Activated T-cell treated with anti-CD3 and anti-CD28 coated beads, Interleukin-2, amount 50 U/mL, for 4 hours (primary cell): ENCODE data around the gene BMF. TPM values are rescaled to one million over a fixed set of nuclear protein-coding genes. Genes with fewer than 3 reads are reported as not detected.

ENCODE experiments used
- ATAC-seq, 2 donors: fragments of 200-7000 bp; cut with Tn5 transposase; one replicate each; pipeline ENCODE4 v1.10.0; 2021
- DNase-seq: peaks from one replicate; pipeline ENCODE4 v3.0.0-alpha.2; 2020
- H3K27me3 Mint-ChIP-seq: one replicate; pipeline ENCODE4 v1.8.0; 2021; ENCODE audit warnings: low read depth, mixed read lengths
- H3K36me3 Mint-ChIP-seq: one replicate; pipeline ENCODE4 v1.8.0; 2022; ENCODE audit warnings: mixed read lengths; ENCODE audit not compliant: insufficient read depth
- H3K4me1 Mint-ChIP-seq: one replicate; pipeline ENCODE4 v1.8.0; 2021; ENCODE audit warnings: low read depth, mixed read lengths
- H3K4me3 Mint-ChIP-seq: one replicate; pipeline ENCODE4 v1.8.0; 2021; ENCODE audit warnings: mild to moderate bottlenecking, moderate library complexity, mixed read lengths
- H3K9me3 Mint-ChIP-seq: one replicate; pipeline ENCODE4 v1.8.0; 2021; ENCODE audit warnings: mixed read lengths
- total RNA-seq, 3 donors: library from RNA; stranded (reverse); gene quantifications; one replicate each; pipeline ENCODE4 v1.2.1, GENCODE V29; 2021

BMF gene
- total RNA-seq, 3 donors from 2014 or later, result 3.1 to 7.1 (median 6.6) TPM

DNA sequence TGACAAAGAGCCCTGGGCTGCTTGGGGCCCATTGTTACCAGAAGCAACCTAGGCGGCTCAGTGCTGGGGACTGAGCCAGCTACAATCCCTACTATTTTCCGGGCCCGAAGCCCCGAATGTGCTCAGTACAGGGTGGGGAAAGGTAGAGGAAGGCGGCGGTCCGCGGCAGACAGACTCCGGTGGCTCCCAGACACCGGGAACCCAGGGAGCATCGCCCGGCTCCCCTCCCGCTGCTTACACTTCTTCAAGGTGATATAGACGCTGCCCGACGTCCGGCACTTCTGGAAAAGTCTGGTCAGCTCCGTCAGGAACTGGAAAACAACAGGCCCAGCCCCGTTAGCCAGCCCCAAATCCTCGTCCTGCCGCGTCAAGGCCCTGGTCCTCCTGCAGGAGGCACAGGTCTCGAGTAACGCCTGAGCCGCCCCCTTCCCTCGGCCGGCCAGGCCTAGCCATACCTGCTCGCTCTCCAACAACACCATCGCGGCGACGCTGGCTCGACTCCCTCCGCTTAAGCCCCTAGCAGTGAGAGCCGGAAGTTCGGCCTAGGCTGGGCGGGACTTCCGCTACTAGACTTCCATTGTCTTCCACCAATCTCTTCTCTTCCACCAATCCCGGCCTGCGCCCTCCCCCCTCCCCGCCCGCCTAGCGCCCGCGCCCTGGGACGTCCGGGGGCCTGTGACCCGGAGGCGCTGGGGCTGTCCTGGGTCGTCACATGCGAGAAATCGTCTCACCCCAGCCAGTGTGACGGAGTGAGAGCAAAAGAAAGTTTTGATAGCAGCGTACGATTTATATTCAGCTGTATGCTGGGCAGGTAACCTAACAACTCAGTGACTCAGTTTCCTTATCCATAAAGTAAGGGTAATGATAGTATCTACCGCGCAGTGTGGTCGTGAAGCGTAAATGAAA, 69.8 kb downstream of the BMF start, which contains the start of gene SRP14:
SRP14 (minus strand) TSS at position 544 of the 906 bp plus-strand sequence; CDS start at position 479, 65 bp downstream.
- peak within 1 kb of the TSS; percentile 99 for H3K4me3 Mint-ChIP-seq
- peaks cover 29% of the 10 kb centered on the region for H3K36me3 Mint-ChIP-seq

DNA sequence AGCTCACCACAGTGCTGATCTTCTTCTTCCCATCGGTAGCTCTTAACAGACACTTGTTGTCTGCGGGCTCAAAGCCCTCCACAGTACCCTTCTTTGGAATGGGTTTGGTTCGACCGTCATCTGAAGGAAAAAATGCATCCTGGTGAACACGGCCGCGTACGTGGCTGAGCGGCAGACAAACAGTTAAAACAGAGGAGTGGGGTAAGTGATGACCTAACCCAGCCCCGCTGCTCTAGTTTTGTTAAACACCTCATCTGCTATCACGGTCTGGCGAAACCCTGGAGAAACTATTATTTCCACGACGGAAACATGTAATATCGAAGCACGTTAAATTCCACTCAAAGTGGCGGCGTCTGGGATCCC, 70.4 kb downstream of the BMF start:
- no peaks in the 10 kb centered on the region for H3K9me3 Mint-ChIP-seq
- peaks cover 35% of the 10 kb centered on the region for H3K4me1 Mint-ChIP-seq
- no peaks in the 10 kb centered on the region for H3K27me3 Mint-ChIP-seq
- ATAC-seq (peak; percentile 7), DNase-seq (no peak)
- peak overlapping the region; percentile 99 for H3K4me3 Mint-ChIP-seq
- H3K36me3 Mint-ChIP-seq, result peaks cover 29% of the 10 kb centered on the region

More for the DNA sequence above, 69.8 kb downstream of the BMF start, which contains the start of gene SRP14:
- DNase-seq (peak; percentile 88), ATAC-seq (peak; percentile 96)
- no peaks in the 10 kb centered on the region for H3K9me3 Mint-ChIP-seq
- H3K27me3 Mint-ChIP-seq, result no peaks in the 10 kb centered on the region
- H3K4me1 Mint-ChIP-seq, result peaks cover 36% of the 10 kb centered on the region

Other genes starting within 250 kb of the BMF start
- under 1 TPM; 0.13 to 0.19 (median 0.13) TPM for gene GPR176, start 188.6 kb downstream of the BMF start, total RNA-seq
- 10 to 100 TPM; 17.6 to 20.9 (median 19.5) TPM for gene EIF2AK4, start 174.8 kb downstream of the BMF start, total RNA-seq
- 100 to 1,000 TPM; 186 to 222 (median 214) TPM for gene SRP14, start 69.7 kb downstream of the BMF start, total RNA-seq
- gene BUB1B, start 52.2 kb upstream of the BMF start, total RNA-seq, result 10 to 100 TPM; 12.1 to 17.4 (median 15.6) TPM
- gene PAK6, start 130.2 kb upstream of the BMF start, total RNA-seq, result under 1 TPM; 0.28 to 0.84 (median 0.76) TPM
- gene ANKRD63, start 174.2 kb upstream of the BMF start, total RNA-seq, result not detected
- 10 to 100 TPM; 41.7 to 50.3 (median 48.6) TPM for gene PLCB2, start 199.1 kb upstream of the BMF start, total RNA-seq
- 10 to 100 TPM; 11.4 to 13.3 (median 13.3) TPM for gene INAFM2, start 214.8 kb upstream of the BMF start, total RNA-seq
- gene CCDC9B, start 232.1 kb upstream of the BMF start, total RNA-seq, result under 1 TPM; 0.13 to 0.30 (median 0.25) TPM
- under 1 TPM in 1 of 3 donors, not detected in 2; 0.54 TPM for gene PHGR1, start 242.2 kb upstream of the BMF start, total RNA-seq
- gene DISP2, start 249.3 kb upstream of the BMF start, total RNA-seq, result under 1 TPM; 0.03 to 0.26 (median 0.08) TPM